Mucosa of descending colon (tissue), 3 donors: ENCODE data around the gene MOGAT1. TPM values are rescaled to one million over a fixed set of nuclear protein-coding genes. Genes with fewer than 3 reads are reported as not detected.
A peak's percentile ranks its signal among the peaks of the same experiment; 100 is the strongest.

Experiments
- ATAC-seq: fragments of 200-7000 bp; cut with Tn5 transposase; one replicate; pipeline ENCODE4 v1.9.1; 2020; ENCODE audit warnings: mild to moderate bottlenecking, moderate library complexity
- DNase-seq, 3 donors: peaks; one replicate each; pipeline ENCODE4 v3.0.0-alpha.2; 2020
- H3K36me3 ChIP-seq: fragments of 200-600 bp; one replicate; pipeline ENCODE4 v1.8.0; 2021; ENCODE audit warnings: low read depth, mild to moderate bottlenecking
- H3K4me1 ChIP-seq: fragments of 200-600 bp; one replicate; pipeline ENCODE4 v1.8.0; 2021; ENCODE audit warnings: low read depth, mild to moderate bottlenecking
- H3K4me3 ChIP-seq: fragments of 200-600 bp; one replicate; pipeline ENCODE4 v1.8.0; 2021; ENCODE audit warnings: mild to moderate bottlenecking
- H3K9me3 ChIP-seq: fragments of 200-600 bp; one replicate; pipeline ENCODE4 v1.8.0; 2021; ENCODE audit warnings: mild to moderate bottlenecking
- CTCF ChIP-seq: fragments of 200-600 bp; IDR thresholded peaks from one replicate; pipeline ENCODE4 v1.8.0; 2022; ENCODE audit warnings: antibody characterized with exemption, mild to moderate bottlenecking
- intact Hi-C, 2 donors: fragments of 100-400 bp; cut with DNase I in 1 of 2; cut with micrococcal nuclease in 1 of 2; formaldehyde crosslinking; loops; one replicate each; pipeline versions ENCODE4 v1.11.0 to v1.11.1; 2022; cut with DNase I, micrococcal nuclease
- total RNA-seq, 3 donors: library from RNA; stranded (reverse); fragmentation: NEBNext Ultra II Directional in 2 of 3; extraction: Animal tissue kit (Norgen Biotek cat#: 25700) in 2 of 3; gene quantifications; one replicate each; pipeline versions ENCODE4 v1.2.1 to v1.2.4, GENCODE V29; 2021 to 2023
- donor health status: DM: no; HTN: no; CAD: no; lungs with moderate emphysema.
- donor health status: DM: no; HTN: no; CAD: no.
- donor health status: DM: no; HTN: yes; CAD: no.

Gene MOGAT1
- total RNA-seq, 3 donors from 2014 or later: 0.38 TPM; not detected in 2

GRCh38 chr2:222635295-222635694 is 36.2 kb upstream of the MOGAT1 start:
- Histone ChIP-seq H3K9me3 (no peaks in the 10 kb centered on the region), H3K4me1 (peaks cover 9% of the 10 kb centered on the region), H3K4me3 (no peak overlapping the region), H3K36me3 (peaks cover 7% of the 10 kb centered on the region)
- no peak for DNase-seq
- intact Hi-C loops: no loop called here
- ATAC-seq: no peak
- TF ChIP-seq CTCF: no peak

GRCh38 chr2:222637067-222637466 is 34.4 kb upstream of the MOGAT1 start:
- H3K4me1 ChIP-seq: peaks cover 9% of the 10 kb centered on the region
- intact Hi-C loops: no loop called here
- H3K9me3 ChIP-seq: no peaks in the 10 kb centered on the region
- TF ChIP-seq CTCF: no peak
- no peaks in the 10 kb centered on the region for H3K36me3 ChIP-seq
- H3K4me3 ChIP-seq: no peak overlapping the region
- peak; percentile 100 for ATAC-seq
- peak in 2 of 3 donors; percentile 37 to 60 for DNase-seq

- H3K4me3 ChIP-seq: no peak overlapping the region
- no peaks in the 10 kb centered on the region for H3K9me3 ChIP-seq
- H3K36me3 ChIP-seq: no peaks in the 10 kb centered on the region
- intact Hi-C loops: no loop called here
- DNase-seq: no peak
- ATAC-seq: no peak
- H3K4me1 ChIP-seq: peaks cover 7% of the 10 kb centered on the region
- no peak for TF ChIP-seq CTCF
These were observed 30.1 kb upstream of the MOGAT1 start for GRCh38 chr2:222641336-222641735.

- TF ChIP-seq CTCF: no peak
- intact Hi-C loops: no loop called here
- no peaks in the 10 kb centered on the region for H3K9me3 ChIP-seq
- no peaks in the 10 kb centered on the region for H3K4me1 ChIP-seq
- H3K4me3 ChIP-seq: no peak overlapping the region
- no peak for ATAC-seq
- no peak for DNase-seq
- H3K36me3 ChIP-seq: no peaks in the 10 kb centered on the region
These were observed 28.3 kb upstream of the MOGAT1 start for GRCh38 chr2:222643134-222643533.

- H3K36me3 ChIP-seq: no peaks in the 10 kb centered on the region
These were observed 25.4 kb upstream of the MOGAT1 start for GRCh38 chr2:222646008-222646407.

More at GRCh38 chr2:222646008-222646407, 25.4 kb upstream of the MOGAT1 start:
- no peak overlapping the region for H3K4me3 ChIP-seq
- DNase-seq (no peak), ATAC-seq (peak; percentile 69)
- intact Hi-C loops: no loop called here
- H3K4me1 ChIP-seq: peaks cover 6% of the 10 kb centered on the region
- H3K9me3 ChIP-seq: no peaks in the 10 kb centered on the region
- no peak for TF ChIP-seq CTCF
